ENCODE data around the gene RRAGC.
"Not testable (repeated sequence)": the region's sequence is repeated elsewhere in the genome, so short reads cannot be mapped to it uniquely, and the experiment has no call there.

Gene RRAGC

GRCh38 chr1:38852780-38853179 is 6.8 kb downstream of the RRAGC start:
- DNase-seq (ENCODE audit: low read depth), result no peak

DNA sequence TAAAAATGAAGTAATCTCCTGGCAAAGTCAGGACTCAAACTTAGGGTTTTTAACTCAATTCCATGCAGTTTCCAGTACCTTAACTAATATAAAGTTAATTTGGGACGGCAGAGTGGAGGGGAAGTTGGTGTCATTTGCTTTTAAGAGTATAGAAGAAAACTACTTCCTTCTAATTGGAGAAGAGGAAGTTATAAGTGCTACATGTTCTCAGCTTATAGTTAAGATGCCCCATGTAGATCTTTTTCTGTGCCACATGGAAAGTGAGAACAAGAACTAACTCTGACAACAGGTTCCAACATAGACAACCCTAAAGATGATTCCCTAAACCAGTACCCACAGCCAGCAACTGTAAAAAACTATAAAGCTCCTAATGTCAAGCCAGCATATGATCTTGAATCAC is 11.5 kb downstream of the RRAGC start:
- DNase-seq (ENCODE audit: low read depth), result no peak

DNA sequence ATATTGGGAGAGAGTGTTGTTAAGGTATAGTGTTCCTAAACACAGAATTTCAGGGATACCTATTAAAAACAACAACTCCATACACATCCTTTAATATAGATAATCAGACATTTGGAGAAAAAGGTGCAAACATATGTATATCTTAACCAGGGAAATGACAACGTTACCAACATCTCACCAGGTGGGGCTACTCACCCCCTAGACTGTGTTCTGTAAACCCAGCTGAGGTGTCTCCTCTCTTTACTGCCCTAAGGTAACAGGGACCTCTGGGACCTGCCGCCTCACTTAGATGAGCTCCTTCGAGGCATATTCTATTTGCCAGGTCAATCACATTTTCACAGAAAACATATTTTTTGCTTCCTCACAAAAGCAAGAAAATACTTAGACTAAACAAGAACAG is 13.4 kb downstream of the RRAGC start:
- DNase-seq (ENCODE audit: low read depth), result no peak

- DNase-seq (ENCODE audit: low read depth), result not testable (repeated sequence)
Observed at GRCh38 chr1:38845088-38845487, 14.5 kb downstream of the RRAGC start.

- DNase-seq (ENCODE audit: low read depth), result no peak
Observed at GRCh38 chr1:38840281-38840680, 19.3 kb downstream of the RRAGC start.

DNA sequence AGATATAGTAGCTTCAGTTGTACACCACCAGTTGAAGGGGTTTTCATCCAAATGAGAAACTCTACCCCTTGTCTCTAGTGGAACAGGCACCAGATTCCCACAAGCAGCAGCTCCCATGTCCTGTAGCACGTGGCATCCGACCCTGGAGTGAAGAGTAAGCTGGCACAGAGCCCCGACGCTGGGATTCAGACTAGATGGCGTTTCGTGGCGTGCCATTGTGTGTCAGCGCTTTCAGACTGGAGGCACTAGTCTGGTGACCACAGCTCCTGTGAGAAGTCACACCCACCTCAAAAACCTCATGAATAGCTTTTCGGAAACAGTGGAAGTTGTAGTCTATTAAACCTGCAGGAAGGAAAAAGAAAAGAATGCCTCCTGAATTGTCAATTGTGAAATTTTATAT is 20.2 kb downstream of the RRAGC start:
- no peak for DNase-seq (ENCODE audit: low read depth)

- DNase-seq (ENCODE audit: low read depth), result not testable (repeated sequence)
Observed at GRCh38 chr1:38836316-38836715, 23.3 kb downstream of the RRAGC start.

- no peak for DNase-seq (ENCODE audit: low read depth)
Observed at GRCh38 chr1:38834937-38835827, 24.4 kb downstream of the RRAGC start.

GRCh38 chr1:38834221-38834782 is 25.3 kb downstream of the RRAGC start:
- DNase-seq (ENCODE audit: low read depth), result no peak

- no peak for DNase-seq (ENCODE audit: low read depth)
Observed at GRCh38 chr1:38833146-38833545, 26.4 kb downstream of the RRAGC start.

DNA sequence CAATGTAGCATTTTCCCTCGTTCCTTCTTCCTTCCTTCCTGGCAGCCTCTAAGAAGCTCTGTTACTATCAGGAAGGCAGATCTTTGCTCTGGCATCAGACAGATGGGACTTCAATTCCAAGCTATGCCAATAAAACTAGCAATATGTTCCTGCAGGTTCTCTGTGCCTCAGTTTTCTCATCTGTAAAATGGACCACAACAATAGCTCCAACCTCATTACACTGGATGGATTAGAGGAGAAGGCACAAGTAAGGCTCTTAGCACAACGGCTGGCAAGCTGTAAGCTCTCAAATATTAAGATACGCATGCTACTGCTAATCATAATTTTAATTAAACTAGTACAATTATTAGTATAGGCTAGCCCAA is 27.2 kb downstream of the RRAGC start:
- DNase-seq (ENCODE audit: low read depth), result no peak

- no peak for DNase-seq (ENCODE audit: low read depth)
Observed at GRCh38 chr1:38831731-38832369, 27.7 kb downstream of the RRAGC start.

DNA sequence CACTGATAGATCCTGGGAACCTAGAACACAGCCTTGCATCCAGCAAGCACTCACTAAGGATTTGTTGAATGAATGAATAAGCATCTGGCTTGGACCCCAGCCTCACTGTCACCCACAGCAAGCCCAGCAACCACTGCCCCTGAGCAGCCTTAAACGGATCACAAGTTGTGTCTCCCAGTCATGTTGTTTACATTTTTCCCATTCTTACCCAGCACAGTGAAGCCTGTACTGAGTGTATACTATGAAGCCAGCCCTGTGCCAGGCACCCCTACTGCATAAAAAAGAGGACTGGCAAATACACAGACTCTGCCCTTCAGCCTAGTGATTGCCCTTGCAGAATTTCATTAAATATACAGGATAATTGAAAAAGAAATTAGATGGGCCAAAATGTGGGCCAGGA is 30.2 kb downstream of the RRAGC start:
- DNase-seq (ENCODE audit: low read depth), result no peak

- no peak for DNase-seq (ENCODE audit: low read depth)
Observed at GRCh38 chr1:38827318-38827717, 32.3 kb downstream of the RRAGC start.

DNA sequence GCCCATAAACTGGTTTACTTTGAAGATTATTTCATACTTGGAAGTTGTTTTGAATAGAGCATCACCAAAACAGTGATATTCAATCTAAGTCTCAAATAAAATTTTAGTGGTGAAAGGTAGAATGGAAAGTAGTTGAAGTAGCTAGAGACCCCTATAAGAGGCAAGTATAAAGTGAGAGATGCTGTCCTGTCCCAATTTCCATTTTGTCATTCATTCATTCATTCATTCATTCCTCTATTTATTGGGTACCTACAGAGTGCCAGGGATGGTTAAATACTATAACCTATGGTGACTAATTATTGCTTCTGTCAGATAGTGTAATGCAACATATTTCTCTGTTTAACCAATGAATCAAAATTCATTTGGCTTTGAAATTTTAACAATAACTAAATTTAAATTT is 32.7 kb downstream of the RRAGC start:
- DNase-seq (ENCODE audit: low read depth), result no peak

DNA sequence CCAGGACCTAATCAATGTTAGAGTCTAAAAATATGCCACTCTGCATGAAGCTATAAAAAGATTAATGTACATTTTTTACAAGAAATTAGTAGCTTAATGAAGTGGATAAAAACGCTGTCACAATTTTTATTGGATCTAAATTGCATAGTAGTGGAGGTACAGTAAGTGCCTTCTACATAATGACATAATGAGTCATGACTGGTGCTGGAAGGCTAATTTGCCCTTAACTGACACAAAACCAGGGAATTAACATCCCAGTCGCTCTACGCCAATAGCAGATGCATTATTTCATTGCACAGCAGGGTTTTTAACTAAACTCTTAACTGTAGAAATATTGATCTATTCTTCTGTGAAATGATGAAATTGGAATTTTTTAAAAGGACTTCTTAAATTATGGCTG is 33.3 kb downstream of the RRAGC start:
- no peak for DNase-seq (ENCODE audit: low read depth)

DNA sequence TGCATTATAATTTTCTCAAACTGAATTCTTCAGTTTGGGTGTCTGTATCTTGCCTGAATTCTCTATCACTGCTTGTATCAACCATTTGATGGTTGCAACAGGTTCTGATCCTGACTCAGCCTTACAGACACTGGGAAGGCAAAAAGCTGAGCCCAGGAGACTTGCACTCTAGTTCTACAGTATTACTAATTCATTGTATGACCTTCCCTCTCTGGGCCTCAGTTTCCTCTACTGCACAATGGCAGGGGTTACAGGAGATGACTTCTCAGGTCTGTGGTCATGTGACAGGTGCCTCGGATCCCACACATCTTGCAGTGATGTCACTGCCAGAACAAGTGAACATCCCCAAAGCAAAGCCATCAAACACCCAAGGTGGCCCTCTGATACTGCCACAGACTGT is 38.7 kb downstream of the RRAGC start:
- no peak for DNase-seq (ENCODE audit: low read depth)

GRCh38 chr1:38819516-38819915 is 40.1 kb downstream of the RRAGC start:
- DNase-seq (ENCODE audit: low read depth), result no peak

GRCh38 chr1:38819040-38819439 is 40.5 kb downstream of the RRAGC start:
- no peak for DNase-seq (ENCODE audit: low read depth)

- peak; percentile 24 for DNase-seq (ENCODE audit: low read depth)
Observed at GRCh38 chr1:38818175-38818976, 41.2 kb downstream of the RRAGC start.

GRCh38 chr1:38817267-38818174 is 42.1 kb downstream of the RRAGC start:
- no peak for DNase-seq (ENCODE audit: low read depth)

All from activated T-helper 9 cell treated with anti-CD3 and anti-CD28 coated beads, Interleukin-2, amount 50 U/mL, for 16 hours (primary cell).